Measurements from ENCODE around the gene ZNF217.
"Not testable (repeated sequence)": the region's sequence is repeated elsewhere in the genome, so short reads cannot be mapped to it uniquely, and the experiment has no call there.

Gene ZNF217

DNA sequence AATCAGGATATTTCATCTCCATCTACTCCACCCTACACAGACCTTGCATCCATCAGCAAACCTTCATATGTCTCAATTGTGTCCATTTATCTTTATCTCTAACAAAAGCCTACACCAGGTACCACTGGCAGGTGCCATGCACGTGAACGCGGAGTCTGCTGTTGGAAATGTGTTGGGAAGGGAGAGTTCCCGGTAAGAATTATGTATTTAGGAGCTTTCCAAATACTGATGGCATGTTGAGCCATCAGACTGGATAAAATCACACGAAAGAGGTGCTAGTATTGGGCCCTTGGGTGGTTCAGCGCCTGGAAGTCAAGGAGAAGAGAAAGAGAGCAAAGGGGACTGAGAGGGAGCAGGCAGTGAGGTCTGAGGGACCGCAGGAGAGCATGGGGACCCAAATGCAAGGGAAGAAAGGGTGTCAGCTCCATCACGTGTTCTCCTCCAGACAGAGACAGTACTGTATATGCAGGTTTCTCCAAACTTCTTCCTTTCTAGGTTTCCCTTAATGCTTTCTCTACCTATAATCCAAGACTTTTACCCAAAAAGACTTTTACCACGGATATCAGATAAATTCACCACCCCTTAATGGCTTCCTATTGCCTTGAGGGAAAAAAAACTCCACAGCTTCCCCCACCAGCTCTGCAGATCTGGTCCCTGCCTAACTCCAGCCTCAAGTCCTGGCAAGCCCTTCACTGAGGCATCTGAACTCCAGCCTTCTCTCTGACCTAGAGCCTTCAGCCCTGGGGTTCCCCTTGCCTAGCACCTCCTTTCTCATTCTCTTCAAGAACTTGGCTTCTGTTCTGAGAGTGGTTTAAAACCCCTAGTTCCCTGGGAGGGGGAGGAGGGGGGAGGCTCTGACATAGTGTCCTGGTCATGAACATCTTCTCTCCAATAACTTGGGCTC is 4.8 kb upstream of the ZNF217 start:
- DNase-seq (ENCODE audit: low read depth), result no peak

DNA sequence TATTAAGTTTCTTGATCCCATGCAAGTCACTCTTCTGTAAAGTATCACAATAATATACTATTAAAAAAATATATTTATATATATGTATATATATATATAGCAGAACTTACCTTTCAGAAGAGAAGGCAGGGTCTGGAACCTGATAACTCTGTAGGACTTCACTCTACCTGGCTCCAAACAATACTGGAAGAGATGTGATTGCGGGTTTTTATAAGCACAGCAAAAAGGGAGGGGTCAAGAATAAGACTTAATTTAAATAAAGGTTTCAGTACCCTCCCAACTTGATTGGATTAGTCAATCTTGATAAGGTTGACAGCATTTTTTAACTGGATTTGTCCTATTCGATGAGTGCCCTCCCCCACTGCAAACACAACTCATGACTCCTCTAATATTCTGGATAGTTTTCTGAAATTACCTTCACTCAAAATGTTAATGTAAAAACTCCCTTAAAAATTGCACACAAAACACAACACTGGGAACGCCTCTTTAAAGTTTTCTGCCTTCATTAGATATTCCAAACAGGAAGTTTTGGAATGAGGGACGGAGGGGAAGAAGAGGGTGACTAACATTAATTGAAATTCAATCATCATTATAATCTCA is 4.0 kb upstream of the ZNF217 start:
- no peak for DNase-seq (ENCODE audit: low read depth)

DNA sequence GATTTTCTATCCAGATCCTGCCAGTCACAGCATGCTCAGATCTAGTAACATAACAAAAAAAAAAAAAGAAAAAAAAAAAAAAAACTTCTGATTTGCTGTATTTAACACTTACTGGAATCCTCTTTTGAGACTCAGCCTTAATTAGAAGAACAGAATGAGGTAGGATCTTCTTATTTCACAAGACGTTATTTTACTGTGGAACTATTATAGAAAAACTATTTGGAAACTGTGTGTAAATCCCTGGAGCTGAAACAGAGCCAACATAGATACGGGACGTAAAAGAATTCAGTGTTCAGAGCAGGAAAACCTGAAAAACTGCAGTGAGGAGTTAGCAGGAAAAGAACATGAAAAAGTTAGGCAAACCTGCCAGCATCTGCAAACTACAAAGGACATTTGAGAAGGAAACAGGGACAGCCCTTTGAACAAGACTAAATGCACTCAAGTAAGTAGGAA is 3.4 kb upstream of the ZNF217 start:
- DNase-seq (ENCODE audit: low read depth), result no peak

DNA sequence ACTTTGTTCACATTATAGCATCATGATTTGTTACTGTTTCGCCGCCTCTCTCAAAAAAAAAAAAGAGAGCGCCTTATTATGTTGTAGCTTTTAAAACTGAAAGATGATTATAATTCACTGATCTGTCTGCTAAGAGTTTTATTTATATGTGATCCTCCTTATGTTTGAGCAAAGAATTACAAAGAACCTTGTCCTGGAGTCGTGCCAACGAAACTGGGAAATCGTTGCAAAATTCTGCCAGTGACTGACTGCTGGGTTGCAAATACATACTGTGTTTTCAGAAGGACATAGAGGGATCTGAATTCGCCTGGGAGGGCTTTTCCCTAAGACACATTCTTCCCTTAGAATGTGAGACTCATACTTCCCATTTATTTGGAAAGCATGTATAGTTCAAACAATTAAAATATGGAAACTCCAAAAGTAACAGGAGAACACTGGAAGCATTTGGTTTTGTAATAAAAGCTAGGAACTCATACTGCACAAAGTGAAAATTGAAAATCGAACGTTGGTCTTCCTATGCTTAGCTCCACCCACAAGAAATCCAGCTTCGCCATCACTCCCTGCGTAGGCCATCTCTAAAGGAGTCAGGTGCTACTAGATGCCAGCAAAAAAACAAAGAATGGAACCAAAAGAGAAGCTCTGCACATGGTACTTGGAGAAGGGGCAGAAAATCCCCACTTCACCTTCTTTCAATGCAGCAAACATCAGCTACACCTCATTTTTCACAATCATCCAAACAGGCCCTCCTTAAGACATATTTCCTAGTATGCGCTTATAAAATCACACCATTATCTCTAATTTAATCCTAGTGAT is 2.8 kb upstream of the ZNF217 start:
- not testable (repeated sequence) for DNase-seq (ENCODE audit: low read depth)

DNA sequence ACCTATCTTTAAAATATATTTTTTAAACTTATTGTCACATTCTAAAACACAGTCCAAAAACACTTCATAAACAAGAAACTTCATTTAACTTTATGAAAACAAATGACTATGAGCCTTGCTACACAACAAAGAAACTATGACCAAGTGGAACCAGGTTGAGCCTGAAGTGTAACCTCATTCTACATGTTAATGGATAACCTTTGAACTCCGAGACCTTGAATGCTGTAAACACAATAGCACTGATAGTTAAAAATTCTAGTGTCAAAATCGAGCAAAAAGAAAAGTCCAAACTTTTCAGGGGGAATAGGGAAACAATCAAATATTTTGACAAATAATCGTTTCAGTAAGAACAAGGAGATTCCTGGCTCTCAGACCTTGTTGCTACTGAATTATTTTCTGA is 2.1 kb upstream of the ZNF217 start:
- not testable (repeated sequence) for DNase-seq (ENCODE audit: low read depth)

DNA sequence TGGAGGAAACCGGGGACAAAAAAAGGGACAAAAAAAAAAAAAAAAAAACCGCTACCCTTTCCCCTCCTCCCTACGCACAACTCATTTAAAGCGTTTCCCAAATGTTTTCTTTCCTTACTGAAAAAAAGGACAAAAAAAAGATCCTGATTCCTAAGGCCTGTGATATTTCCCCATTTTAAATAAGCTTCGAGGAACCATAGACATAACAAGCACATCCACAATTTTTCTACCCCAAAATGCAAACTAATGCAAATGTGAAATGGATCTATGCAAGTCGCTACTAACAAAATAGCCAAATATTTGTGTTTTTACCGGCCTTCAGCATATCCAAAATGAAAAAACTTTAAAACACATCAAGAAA is 1.4 kb upstream of the ZNF217 start:
- no peak for DNase-seq (ENCODE audit: low read depth)

DNA sequence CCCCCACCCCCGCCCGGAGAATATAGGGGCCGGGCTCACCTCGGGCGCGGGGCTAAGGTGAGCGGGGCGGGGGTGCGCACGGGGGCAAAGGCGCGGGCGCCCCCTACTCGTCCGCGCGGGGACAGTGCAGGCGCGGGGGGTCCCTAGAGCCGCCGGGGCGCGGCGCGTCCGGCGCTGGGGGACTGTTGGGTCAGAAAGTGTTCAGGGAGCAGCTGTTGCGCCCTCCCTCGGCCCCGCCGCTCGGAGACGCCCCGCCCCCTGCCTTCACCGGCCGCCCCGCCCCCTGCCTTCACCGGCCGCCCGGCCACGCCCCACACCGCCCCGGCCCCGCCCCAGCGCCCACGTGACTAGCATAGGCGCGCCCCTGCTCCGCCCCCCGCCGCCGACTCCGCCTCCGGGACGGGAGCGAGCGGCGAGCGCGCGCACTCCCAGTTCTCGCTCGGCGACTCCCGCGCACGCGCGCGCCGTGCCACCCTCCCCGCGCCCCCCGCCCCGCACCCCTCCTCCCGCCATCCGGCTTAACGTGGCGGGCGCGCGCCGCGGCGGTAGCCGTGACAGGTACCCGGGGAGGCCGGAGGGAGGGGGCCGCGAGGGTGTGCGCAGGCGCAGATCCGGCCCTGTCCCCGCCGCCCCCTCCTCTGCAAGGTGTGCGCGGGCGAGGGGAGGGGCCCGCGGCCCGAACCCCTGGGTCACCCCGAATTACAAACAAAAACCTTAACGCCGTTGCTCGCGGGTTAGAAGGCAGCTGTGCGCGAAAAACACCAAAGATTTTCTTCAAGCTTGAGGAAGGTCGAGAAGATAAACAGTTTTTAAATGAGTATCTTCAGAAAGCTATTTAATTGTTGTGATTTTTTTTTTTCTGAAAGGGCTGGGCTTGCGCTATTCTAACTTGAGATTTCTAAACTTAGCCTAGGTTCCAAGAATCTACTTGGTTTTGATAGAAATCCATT is 704 bp upstream of the ZNF217 start:
- DNase-seq (ENCODE audit: low read depth), result peak; percentile 97

DNA sequence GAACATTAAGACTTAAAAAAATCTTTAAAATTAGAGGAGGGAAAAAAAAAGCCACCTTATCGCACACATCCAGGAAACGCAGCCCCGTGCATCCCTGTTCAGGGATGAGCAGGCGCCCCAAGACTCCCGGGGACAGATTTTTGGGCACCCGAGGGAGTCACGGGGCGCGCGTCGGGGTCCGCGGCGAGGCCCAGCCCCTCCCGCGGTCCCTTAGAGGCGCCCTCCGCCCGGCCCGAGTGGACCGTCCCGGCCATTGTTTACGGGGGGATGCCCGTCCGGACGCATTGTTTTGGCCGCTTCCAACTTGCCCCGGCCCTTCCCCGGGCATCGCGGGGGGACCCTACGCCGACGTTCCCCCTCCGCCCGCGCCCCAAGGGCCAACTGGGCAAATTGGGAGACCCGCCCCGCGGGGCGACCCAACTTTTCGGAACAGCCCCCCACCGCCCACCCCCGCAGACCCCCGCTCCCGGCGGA is 610 bp downstream of the ZNF217 start:
- no peak for DNase-seq (ENCODE audit: low read depth)

DNA sequence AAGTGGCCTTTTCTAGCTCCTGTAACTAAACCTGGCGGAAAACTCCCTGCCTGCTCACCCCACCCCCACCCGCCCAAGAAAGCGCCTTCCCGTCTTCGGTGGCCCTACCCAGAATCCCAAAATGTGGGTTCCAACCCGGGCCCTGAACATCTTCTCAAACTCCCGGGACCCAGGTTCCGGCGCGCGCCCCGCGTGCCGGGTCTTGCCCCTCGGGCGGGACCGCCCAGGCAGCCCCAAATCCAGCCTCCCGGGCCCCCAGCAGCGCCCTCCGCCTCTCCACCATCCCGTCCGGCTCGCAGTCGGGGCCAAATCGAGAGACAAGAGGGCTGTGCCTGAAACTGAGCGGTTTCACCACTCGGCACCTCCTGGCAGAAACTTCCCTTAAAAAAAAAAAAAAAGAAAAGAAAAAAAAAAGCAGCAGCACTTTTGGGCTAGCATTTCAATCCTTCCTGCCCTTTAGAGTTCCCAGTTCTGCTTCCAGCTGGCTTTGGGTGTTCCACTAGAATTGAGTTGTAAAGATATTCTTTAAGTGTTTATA is 1.1 kb downstream of the ZNF217 start:
- DNase-seq (ENCODE audit: low read depth), result not testable (repeated sequence)

DNA sequence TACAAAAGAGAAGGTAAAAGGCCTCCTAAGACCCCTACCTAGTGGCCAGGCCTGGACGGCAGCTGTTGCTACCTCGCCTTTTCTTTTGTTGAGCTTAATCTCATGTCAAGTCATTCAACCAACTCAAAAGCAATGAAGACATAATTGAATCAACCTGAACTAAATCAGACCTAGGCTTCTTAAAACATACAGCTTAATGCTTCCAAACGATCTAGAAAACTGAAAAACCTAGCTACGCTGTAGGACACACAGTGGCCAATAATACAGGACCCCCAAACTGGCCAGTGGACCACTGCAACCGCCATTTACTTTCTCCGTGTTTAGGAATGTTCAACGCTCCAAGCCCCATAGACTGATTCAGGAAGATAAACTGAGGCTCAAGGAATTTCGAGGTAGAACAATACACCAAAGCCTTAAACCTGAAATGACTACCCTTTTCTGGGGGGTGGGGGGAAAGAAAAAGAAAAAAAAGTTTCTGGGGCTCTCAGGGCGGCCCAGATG is 1.6 kb downstream of the ZNF217 start:
- not testable (repeated sequence) for DNase-seq (ENCODE audit: low read depth)

DNA sequence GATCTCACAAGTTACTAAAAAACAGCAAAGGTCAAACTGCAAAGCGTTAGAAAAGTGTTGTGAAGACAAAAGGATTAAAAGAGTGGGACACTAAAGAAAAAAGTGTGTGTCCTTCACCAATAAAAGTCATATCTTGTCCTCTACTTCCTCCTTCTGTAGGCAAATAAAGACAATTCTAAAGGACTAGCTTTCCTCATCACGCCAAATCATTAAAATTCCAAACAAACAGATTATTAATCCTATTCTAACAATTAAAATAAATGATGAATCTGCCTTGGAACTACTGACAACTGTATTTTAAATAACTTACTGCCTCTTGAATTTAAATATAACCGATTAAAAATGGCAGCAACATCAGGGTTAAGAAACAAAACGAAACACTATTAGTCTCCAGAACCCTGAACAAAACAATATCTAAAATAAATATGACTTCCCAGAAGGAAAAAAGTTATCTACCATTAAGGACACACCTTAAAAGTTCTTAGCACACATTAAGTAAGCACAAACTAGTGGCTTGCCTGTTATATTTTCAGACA is 2.4 kb downstream of the ZNF217 start:
- DNase-seq (ENCODE audit: low read depth), result not testable (repeated sequence)

DNA sequence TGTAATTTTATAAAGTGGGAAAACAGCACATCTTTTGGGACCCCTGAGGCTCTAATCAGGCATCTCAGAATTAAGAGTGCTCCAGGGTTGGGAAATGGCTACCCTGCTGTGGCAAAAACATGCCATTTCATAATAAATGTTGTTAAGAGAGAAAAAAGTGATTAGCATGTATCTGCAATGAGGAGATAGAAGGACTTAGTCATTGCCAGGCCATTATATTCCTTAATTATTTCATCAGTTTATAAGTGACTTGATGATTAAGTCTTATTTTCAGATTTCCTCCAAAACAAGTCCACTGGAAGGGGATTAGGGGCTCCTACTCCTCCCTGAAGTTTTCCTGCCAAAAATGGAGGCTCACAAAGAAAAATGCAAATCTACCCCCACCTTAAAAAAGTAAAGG is 3.0 kb downstream of the ZNF217 start:
- not testable (repeated sequence) for DNase-seq (ENCODE audit: low read depth)

DNA sequence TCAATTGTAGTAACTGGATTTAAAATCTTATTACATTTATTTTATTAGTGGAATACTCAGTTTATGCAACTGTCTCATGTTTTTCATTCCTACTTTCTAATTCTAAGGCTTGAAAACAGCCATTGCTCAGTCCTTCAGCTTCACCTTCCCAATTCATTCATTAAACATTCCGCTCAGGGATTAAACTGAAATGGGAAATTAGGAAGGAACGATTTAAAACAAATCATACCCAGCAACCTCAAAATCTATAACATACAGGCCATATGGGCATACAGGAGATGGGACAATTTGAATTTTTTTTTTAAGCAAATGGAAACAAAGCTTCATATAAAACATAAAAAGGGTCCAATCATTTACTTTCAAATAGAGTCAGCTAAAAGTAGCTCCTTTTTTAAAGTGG is 3.5 kb downstream of the ZNF217 start:
- not testable (repeated sequence) for DNase-seq (ENCODE audit: low read depth)

DNA sequence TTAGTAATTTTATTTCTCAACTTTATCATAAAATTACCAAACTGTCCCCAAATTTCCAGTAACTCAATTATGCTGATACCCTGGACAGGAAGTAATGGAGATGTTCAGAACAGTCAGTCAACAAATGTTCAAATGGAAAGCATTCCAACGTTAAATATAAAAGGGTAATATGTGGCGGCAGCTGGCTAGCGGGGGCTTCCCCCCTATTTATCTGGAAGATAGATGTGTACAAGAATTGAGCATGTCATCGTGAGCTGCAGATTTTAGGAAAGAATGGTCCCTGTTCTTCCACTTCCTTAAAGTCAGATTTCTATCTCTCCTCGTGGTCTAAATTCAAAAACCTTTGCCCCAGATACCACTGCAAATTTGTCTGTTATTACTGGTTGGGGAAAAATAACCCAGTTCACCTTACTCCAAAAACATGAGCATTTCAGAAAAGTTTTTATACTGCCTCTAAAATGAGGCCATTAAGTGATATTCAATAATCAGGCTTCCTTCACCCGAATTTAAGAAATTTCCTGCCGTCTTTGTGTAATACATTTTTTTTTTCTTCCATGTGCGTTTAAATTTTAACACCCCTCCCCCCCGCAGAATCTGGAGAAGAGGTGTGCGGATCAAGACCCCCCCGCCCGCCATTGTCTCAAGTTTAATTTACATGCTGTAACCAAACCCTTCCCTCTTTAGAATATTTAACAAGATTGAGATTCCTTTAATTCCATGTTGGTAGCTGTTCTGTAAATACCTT is 4.1 kb downstream of the ZNF217 start:
- DNase-seq (ENCODE audit: low read depth), result not testable (repeated sequence)

DNA sequence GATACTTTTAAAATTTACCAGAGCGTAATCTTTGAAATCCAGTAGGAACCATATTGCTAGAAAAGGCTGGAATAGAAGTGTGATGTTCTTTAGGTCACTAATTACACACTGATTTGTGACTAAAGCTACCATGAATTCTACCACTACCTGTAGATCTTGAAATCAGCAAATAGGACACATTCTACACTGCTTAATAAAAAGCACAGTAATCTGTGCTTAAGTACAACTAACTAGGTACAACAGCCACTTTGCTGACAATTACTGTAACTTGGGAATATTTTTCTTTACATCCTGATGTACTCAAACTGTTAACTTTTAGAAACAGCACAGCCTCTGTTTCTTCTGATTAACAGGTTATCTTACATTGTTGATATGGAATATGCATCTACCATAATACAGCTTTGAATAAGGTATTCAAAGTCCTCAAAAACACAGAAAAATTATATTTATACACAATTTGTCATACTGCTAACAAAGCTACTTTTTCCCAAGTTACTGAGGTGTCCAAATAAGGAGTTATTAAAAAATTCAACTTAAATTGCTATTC is 6.4 kb downstream of the ZNF217 start:
- DNase-seq (ENCODE audit: low read depth), result not testable (repeated sequence)

DNA sequence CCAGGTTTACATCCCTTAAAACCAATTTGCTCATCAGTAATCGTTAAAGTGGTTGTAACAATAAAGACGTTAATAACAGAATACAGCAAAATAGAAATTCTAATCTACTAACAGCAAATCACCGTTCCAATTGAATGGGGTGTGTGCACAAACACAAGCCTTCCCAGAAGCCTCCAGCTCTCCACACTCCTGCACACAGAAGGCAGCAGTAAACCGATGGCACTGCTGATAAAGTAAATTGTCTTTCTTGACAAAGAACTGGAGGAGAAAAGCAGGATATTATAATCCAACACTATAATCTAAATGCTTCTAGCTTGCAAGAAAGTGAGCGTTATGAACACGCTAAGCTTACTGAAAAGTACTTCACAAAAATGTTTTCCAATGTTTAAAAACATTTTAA is 7.0 kb downstream of the ZNF217 start:
- DNase-seq (ENCODE audit: low read depth), result no peak

DNA sequence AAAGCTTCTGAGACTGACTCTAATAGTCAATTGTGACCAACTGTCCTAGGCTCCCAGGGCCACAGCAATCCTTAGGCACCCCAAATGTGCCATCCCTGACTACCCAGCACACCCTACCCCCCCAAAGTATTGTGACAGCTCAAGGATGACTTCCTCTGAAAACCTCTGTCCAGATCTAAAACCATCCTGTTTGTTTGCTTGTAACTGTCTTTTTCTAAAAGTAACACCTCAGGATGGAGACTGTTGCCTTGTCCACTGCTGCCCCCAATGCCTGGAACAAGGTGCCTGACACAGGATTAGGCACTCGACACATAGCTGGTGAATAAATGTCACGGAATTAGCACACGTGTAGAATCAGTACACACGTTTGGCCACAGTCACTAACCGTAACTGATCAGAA is 7.7 kb downstream of the ZNF217 start:
- not testable (repeated sequence) for DNase-seq (ENCODE audit: low read depth)

DNA sequence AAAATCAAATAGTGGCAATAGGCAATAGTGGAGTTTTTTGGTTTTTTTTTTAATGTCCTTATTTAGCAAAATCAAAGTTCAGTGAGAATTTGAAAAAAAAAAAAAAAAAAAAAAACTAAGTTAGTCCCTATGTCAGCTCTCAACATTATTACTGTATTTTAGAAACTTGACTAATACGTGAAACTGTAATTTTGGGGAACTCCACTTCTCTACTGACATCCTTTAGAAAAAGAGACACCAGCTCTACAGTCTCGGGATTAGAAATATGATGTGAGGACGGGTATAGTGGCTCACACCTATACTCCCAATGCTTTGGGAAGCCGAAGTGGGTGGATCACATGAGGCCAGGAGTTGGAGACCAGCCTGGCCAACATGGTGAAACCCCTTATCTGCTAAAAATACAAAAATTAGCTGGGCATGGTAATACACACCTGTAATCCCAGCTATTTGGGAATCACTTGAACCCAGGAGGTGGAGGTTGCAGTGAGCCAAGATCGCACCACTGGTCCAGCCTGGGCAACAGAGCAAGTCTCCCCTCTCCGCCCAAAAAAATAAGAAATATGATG is 8.6 kb downstream of the ZNF217 start:
- DNase-seq (ENCODE audit: low read depth), result not testable (repeated sequence)

DNA sequence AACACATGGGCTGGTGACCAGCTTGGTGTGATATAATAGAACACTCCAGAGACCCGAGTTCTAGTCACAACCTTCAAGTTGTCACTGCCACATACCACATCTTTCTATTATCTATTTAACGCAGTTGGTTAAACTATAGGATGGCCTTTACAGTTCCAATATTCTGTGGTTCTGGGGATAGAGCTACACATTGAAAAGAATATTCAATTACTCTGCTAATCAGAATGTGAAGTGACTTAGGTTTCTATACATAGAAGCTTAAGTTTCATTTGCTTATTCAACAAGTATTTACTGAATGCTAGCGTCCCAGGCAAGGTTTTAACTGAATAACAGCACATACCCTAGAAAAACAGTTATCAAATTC is 9.1 kb downstream of the ZNF217 start:
- DNase-seq (ENCODE audit: low read depth), result not testable (repeated sequence)
